Panc1 (cell line): ENCODE measurements around the gene CCDC12.

Experiments used
- POLR2AphosphoS5 ChIP-seq: IDR thresholded peaks from 2 replicates; pipeline ENCODE4 v1.6.1; 2012; ENCODE audit warnings: mild to moderate bottlenecking, low read depth, low read length, moderate library complexity
- TF ChIP-seq, protein P1 (sequence below): fragments of 450-650 bp; IDR thresholded peaks from 2 replicates; pipeline ENCODE4 v1.5.1; 2017; ENCODE audit warnings: mild to moderate bottlenecking

DNA sequence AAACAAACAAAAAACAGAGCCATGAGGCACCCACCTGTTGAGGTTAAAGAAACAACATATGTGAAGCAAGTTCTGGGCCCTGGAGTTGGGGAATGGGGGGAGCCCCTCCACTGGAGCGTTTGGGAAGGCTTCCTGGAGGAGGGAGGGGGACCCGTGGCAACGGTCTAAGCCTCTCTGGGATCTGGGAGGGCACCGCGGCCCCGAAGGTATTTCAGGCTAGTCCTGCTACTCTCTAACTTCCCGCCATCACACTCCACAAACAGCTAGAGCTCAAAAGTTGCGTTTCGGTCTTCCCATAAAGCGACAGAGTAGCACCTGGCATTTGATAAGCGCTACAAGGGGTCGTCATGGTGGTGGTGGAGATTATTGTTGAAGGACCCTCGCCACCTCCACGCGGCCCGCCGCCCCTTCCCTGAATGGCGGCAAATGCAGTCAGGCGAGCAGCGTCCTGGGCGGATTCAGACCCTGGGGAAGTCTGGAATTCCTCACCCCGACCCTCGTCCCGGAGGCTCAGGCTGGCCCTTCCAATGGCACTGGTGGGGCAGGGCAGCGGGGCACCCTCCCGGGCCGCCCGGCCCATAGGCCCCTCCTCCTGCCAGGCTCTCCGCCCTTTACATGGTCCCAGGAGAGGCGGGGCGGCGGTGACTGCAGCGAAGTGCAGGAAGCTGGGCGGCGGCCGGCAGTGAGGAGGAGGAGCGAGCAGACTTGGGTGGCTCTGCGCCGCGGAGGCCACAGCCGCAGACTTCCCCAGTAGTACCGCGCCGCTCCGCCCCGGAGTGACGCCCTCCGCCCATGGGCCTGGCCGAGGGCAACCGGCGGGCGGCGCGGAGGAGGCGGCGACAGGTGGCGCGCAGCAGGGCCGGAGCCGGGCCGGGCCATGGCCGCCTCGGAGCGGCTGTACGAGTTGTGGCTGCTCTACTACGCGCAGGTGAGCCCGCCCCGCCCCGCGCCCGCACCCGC is 2.7 kb upstream of the CCDC12 start, which contains the start of gene NBEAL2:
- TF ChIP-seq, protein P1, sequence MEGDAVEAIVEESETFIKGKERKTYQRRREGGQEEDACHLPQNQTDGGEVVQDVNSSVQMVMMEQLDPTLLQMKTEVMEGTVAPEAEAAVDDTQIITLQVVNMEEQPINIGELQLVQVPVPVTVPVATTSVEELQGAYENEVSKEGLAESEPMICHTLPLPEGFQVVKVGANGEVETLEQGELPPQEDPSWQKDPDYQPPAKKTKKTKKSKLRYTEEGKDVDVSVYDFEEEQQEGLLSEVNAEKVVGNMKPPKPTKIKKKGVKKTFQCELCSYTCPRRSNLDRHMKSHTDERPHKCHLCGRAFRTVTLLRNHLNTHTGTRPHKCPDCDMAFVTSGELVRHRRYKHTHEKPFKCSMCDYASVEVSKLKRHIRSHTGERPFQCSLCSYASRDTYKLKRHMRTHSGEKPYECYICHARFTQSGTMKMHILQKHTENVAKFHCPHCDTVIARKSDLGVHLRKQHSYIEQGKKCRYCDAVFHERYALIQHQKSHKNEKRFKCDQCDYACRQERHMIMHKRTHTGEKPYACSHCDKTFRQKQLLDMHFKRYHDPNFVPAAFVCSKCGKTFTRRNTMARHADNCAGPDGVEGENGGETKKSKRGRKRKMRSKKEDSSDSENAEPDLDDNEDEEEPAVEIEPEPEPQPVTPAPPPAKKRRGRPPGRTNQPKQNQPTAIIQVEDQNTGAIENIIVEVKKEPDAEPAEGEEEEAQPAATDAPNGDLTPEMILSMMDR, result no peak
- no peak; the same call in 1 of the 2 replicates for TF ChIP-seq POLR2AphosphoS5
